Astrocyte of the spinal cord (primary cell): Measurements from ENCODE around the gene MFAP3.

ENCODE experiments used
- DNase-seq: peaks from one replicate; pipeline ENCODE4 v3.0.0; 2011; ENCODE audit warnings: low read depth, low spot score
- H3K4me3 ChIP-seq: 2 replicates; pipeline ENCODE4 v1.5.1; 2011; ENCODE audit warnings: low read depth, mild to moderate bottlenecking, low read length, moderate library complexity
- CTCF ChIP-seq: IDR thresholded peaks from 2 replicates; pipeline ENCODE4 v1.5.1; 2012; ENCODE audit warnings: low read depth, mild to moderate bottlenecking, low read length, inconsistent platforms
- in situ Hi-C: cut with HindIII; loops from 2 replicates; pipeline ENCODE4 v1.10.0; 2017; ENCODE audit warnings: low sequenced_read_pairs

Gene MFAP3

DNA sequence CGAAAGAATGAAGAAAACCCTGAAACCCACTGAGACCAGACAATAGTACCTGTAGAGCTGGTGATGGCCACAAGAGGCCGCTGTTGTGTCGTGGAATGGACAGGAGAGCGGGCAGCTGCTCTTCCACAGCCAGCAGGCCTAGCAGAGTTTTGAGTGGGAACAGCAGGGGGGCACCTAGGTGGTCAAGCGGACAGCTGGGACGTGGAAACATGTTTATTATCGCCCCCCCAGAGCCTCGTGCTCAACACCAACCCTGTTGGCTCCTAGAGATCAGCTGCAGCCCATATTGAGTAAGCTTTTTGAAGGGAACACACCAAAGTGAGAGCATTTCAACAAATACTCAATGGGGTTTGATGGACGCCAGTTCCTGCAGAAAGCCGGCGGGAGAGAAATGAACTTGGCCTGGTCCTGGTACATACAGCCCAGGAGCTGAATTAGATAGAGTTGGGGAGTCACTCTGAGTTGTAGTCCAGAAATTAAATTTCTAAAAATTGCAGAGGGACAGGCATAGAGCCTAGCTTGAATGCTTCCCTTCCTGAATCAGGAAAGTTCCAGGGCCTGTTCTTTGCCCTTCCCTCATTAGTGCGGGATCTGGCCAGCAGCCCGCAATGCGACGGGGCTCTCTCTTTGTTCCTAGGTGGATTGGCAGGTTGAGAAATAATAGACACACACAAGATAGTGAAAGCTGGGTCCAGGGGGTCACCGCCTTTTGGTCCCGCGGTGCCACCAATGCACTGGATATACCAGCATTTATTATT, 33.8 kb downstream of the MFAP3 start:
- peak; percentile 91 for TF ChIP-seq CTCF
- in situ Hi-C loops, result no loop called here
- no peak overlapping the region for H3K4me3 ChIP-seq
- peak; percentile 69 for DNase-seq

DNA sequence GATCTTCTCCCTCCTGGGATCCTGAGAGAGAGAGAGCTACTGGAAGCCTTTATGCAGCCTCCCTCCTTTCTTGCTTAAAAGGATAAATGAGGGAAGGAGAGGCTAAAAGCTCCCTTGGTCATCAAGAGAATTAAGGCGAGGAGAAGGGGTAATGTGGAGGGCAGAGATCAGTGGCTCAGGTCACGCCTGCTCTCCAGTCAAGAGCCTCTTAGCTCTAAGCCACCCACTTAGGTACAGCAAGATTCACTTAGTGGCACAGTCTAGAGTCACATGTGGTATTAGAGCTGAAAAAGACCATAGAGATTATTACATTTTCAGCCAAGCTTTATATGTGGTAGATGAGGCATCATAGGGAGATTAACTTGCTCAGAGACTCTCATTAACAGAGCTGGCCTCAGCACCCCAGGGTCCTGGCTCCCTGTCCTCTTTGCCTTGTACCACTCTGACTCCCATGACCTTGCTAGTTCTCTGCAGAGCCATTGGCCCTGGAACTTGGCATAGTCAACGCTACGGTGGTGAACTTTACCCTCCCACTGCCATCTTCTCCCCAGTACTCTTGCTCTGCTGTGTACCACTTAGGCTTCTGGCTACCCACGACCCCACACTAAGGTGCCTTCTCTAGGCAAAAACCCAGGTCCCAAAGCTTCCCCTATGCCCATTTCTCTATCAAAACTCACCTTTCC, 37.6 kb downstream of the MFAP3 start:
- in situ Hi-C loops, result no loop called here
- no peak for TF ChIP-seq CTCF
- DNase-seq, result no peak
- no peak overlapping the region for H3K4me3 ChIP-seq

DNA sequence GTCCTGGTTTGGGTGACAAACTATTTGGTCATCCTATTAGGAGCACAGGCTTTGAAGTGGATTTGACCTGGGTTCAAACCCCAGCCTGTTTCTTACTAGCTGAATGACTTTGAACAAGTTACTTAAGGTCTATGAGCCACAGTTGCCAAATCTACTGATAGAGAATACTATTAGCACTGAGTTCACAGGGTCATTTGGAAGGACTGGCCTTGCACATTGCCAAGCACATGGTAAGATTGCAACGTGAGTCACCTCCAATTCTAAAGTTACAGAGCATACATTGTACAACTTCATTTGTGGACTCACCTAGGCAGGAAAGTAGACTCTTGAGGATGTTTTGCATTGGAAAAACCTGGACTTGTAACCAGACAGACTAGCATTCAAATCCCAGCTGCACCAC, 38.9 kb downstream of the MFAP3 start:
- no peak overlapping the region for H3K4me3 ChIP-seq
- peak; percentile 51 for DNase-seq
- in situ Hi-C loops, result no loop called here
- TF ChIP-seq CTCF, result no peak

- no peak for DNase-seq
- no peak overlapping the region for H3K4me3 ChIP-seq
- no peak for TF ChIP-seq CTCF
- in situ Hi-C loops, result no loop called here
Measured at GRCh38 chr5:154078272-154078671, 39.5 kb downstream of the MFAP3 start.

- in situ Hi-C loops, result no loop called here
- H3K4me3 ChIP-seq, result no peak overlapping the region
- TF ChIP-seq CTCF, result no peak
- no peak for DNase-seq
Measured at GRCh38 chr5:154081246-154081645, 42.5 kb downstream of the MFAP3 start.

DNA sequence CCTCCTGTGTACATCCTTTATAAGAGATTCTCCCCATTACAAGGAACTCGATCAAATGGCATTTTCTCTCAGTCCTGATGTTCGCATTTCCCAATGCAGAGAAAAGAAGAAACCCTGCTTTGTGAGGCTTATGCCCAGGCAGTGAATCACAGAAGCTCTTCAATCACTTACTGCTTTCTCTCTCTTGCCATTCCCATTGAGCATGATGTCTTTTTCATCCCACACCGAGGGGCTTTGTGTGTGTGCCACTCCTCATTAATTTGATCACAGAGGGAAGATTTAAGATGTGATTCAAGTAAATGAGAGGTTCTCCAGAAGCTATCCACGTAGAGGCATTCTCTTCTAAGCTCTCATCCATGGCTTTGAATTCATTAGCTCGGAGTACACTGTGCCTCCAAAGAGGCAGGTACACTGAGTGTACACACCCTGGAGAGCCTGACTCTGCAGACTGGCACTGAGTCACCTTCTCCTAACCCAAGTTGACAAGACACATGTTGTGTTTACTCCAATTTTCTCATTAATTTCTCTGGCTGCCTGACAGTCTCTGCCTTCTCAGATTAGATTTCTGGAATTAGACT, 45.4 kb downstream of the MFAP3 start:
- no peak overlapping the region for H3K4me3 ChIP-seq
- in situ Hi-C loops, result no loop called here
- no peak for DNase-seq
- no peak for TF ChIP-seq CTCF
